GM18861 (cell line): ENCODE results near the gene MLH1.

Experiments used
- ATAC-seq: cut with Tn5 transposase; IDR thresholded peaks from one replicate; pipeline ENCODE4 v1.9.1; 2021; ENCODE audit not compliant: unreplicated experiment

MLH1 gene

GRCh38 chr3:37087870-37088269, 94.6 kb downstream of the MLH1 start:
- no peak for ATAC-seq

GRCh38 chr3:37092484-37092883, 99.2 kb downstream of the MLH1 start:
- ATAC-seq: no peak

- no peak for ATAC-seq
Observed at GRCh38 chr3:37093481-37093880, 100.2 kb downstream of the MLH1 start.

GRCh38 chr3:37094636-37095035, 101.3 kb downstream of the MLH1 start:
- no peak for ATAC-seq

- no peak for ATAC-seq
Observed at GRCh38 chr3:37096288-37096687, 103.0 kb downstream of the MLH1 start.

GRCh38 chr3:37096975-37097374, 103.7 kb downstream of the MLH1 start:
- no peak for ATAC-seq

GRCh38 chr3:37097776-37098175, 104.5 kb downstream of the MLH1 start:
- ATAC-seq: no peak

GRCh38 chr3:37098884-37099283, 105.6 kb downstream of the MLH1 start:
- no peak for ATAC-seq

GRCh38 chr3:37099469-37099868, 106.2 kb downstream of the MLH1 start:
- no peak for ATAC-seq

GRCh38 chr3:37100411-37100810, 107.1 kb downstream of the MLH1 start:
- no peak for ATAC-seq
